Endodermal cell (in vitro differentiated cells): ENCODE results near the gene SDSL. TPM values are rescaled to one million over a fixed set of nuclear protein-coding genes. Genes with fewer than 3 reads are reported as not detected.

Experiments used
- DNase-seq: peaks from one replicate; pipeline ENCODE4 v3.0.0-alpha.2; 2017
- H3K27ac ChIP-seq: 2 replicates; pipeline ENCODE4 v1.5.1; 2013; ENCODE audit warnings: mild to moderate bottlenecking, low read depth, low read length, moderate library complexity
- H3K27me3 ChIP-seq: 2 replicates; pipeline ENCODE4 v1.6.1; 2013; ENCODE audit warnings: mild to moderate bottlenecking, low read length, moderate library complexity; ENCODE audit not compliant: insufficient read depth, control insufficient read depth, poor library complexity, severe bottlenecking
- H3K36me3 ChIP-seq: 2 replicates; pipeline ENCODE4 v1.7.0; 2013; ENCODE audit warnings: mild to moderate bottlenecking, low read length, moderate library complexity; ENCODE audit not compliant: control insufficient read depth, insufficient read depth
- H3K4me1 ChIP-seq: one replicate; pipeline ENCODE4 v1.7.0; 2013; ENCODE audit warnings: low read length; ENCODE audit not compliant: control insufficient read depth, insufficient read depth
- H3K4me3 ChIP-seq: 2 replicates; pipeline ENCODE4 v1.5.1; 2013; ENCODE audit warnings: mild to moderate bottlenecking, low read length, moderate library complexity
- H3K9ac ChIP-seq: 2 replicates; pipeline ENCODE4 v1.6.1; 2013; ENCODE audit warnings: mild to moderate bottlenecking, low read length, moderate library complexity; ENCODE audit not compliant: poor library complexity, severe bottlenecking; ENCODE audit errors: extremely low read depth
- H3K9me3 ChIP-seq: 2 replicates; pipeline ENCODE4 v1.6.1; 2013; ENCODE audit warnings: mild to moderate bottlenecking, low read length, moderate library complexity; ENCODE audit not compliant: control insufficient read depth
- H3K27ac Mint-ChIP-seq: 2 replicates; pipeline ENCODE4 v1.8.0; 2020; ENCODE audit warnings: mixed read lengths
- H3K27me3 Mint-ChIP-seq: 2 replicates; pipeline ENCODE4 v1.8.0; 2021; ENCODE audit warnings: mild to moderate bottlenecking, mixed read lengths; ENCODE audit not compliant: insufficient read depth
- H3K36me3 Mint-ChIP-seq: 2 replicates; pipeline ENCODE4 v1.8.0; 2020; ENCODE audit warnings: low read depth, mixed read lengths
- H3K4me1 Mint-ChIP-seq: 2 replicates; pipeline ENCODE4 v1.8.0; 2020; ENCODE audit warnings: mixed read lengths
- H3K4me3 Mint-ChIP-seq: 2 replicates; pipeline ENCODE4 v1.8.0; 2020; ENCODE audit warnings: mild to moderate bottlenecking, moderate library complexity, mixed read lengths
- H3K9me3 Mint-ChIP-seq: 2 replicates; pipeline ENCODE4 v1.8.0; 2020; ENCODE audit warnings: mild to moderate bottlenecking, mixed read lengths
- WGBS, 2 experiments: methylation state at CpG; one replicate each; pipeline versions ENCODE4 v1.1.5 to v1.1.7; 2013; ENCODE audit warnings: missing lambda C conversion rate in 2 of 2, mixed read lengths in 1 of 2; ENCODE audit not compliant: insufficient coverage in 1 of 2, insufficient read length in 1 of 2; 5-methylcytosine and 5-hydroxymethylcytosine counted together
- total RNA-seq, 2 donors: library from RNA; stranded (reverse); fragmentation: NEBNext Ultra II Directional in 1 of 2; extraction: Animal tissue kit (Norgen Biotek cat#: 25700) in 1 of 2; gene quantifications; 2 replicates in 1 of 2; 3 replicates in 1 of 2; pipeline ENCODE4 v1.2.1, GENCODE V29; 2021
- TF ChIP-seq, protein P1 (sequence below): fragments of 200-600 bp; sonication (generic); conservative IDR thresholded peaks from 2 replicates; pipeline ENCODE4 v1.5.0; 2021; ENCODE audit warnings: antibody characterized with exemption, mild to moderate bottlenecking

Gene SDSL
- total RNA-seq, 2 donors from 2014 or later = 2.4 to 5.7 TPM

DNA sequence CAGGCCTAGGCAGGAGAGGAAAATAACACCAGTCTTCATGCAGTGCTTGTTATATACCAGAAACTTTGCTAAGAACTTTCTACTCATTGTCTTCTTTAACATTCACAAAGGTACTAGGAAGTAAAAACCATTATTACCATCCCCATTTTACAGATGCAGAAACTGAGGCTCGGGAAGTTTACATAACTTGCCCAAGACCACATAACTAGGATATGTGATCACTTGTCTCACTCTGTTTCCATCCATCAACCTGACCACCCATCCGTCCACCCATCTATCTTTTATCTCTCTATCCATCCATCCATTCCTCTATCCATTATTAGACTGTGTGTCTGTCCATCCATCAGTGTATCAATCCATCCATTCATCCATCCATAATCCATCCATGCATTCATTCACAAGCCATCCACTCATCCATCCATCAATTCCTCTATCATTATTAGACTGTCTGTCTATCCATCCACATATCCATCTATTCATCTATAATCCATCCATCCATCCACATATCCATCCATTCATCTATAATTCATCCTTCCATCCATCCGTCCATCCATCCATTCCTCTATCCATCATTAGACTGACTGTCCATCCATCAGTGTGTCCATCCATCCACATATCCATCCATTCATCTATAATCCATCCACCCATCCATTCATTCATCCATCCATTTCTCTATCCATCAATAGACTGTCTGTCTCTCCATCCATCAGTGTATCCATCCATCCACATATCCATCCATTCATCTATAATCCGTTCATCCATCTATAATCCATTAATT lies 16.5 kb downstream of the SDSL start:
- Histone ChIP-seq H3K4me1 (peaks cover 4% of the 10 kb centered on the region), H3K27ac (no peak overlapping the region), H3K36me3 (no peaks in the 10 kb centered on the region), H3K9ac (no peak overlapping the region), H3K4me3 (no peak overlapping the region), H3K9me3 (no peaks in the 10 kb centered on the region), H3K27me3 (peaks cover 57% of the 10 kb centered on the region)
- no peak overlapping the region for H3K27ac Mint-ChIP-seq
- no peaks in the 10 kb centered on the region for H3K9me3 Mint-ChIP-seq
- DNase-seq = no peak
- H3K4me1 Mint-ChIP-seq = peaks cover 20% of the 10 kb centered on the region
- 86 to 88% methylated on average over 4 of the region's 4 CpGs for WGBS, 2 experiments
- TF ChIP-seq, protein P1, sequence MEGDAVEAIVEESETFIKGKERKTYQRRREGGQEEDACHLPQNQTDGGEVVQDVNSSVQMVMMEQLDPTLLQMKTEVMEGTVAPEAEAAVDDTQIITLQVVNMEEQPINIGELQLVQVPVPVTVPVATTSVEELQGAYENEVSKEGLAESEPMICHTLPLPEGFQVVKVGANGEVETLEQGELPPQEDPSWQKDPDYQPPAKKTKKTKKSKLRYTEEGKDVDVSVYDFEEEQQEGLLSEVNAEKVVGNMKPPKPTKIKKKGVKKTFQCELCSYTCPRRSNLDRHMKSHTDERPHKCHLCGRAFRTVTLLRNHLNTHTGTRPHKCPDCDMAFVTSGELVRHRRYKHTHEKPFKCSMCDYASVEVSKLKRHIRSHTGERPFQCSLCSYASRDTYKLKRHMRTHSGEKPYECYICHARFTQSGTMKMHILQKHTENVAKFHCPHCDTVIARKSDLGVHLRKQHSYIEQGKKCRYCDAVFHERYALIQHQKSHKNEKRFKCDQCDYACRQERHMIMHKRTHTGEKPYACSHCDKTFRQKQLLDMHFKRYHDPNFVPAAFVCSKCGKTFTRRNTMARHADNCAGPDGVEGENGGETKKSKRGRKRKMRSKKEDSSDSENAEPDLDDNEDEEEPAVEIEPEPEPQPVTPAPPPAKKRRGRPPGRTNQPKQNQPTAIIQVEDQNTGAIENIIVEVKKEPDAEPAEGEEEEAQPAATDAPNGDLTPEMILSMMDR = no peak
- H3K27me3 Mint-ChIP-seq = peaks cover 39% of the 10 kb centered on the region
- no peak overlapping the region for H3K4me3 Mint-ChIP-seq
- no peaks in the 10 kb centered on the region for H3K36me3 Mint-ChIP-seq

DNA sequence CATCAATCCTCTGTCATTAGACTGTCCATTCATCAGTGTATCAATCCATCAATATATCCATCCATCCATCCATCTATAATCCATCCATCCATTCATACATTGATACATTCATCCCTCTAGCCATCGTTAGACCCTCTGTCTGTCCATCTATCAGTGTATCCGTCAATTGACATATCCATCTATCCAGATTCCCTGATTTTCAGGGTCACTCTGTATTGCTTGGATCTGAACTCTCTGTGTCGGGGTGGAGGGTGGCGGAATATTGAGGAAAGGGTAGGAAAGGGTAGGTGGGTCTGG lies 17.1 kb downstream of the SDSL start:
- H3K9me3 Mint-ChIP-seq = no peaks in the 10 kb centered on the region
- no peak overlapping the region for H3K4me3 Mint-ChIP-seq
- Histone ChIP-seq H3K4me1 (peaks cover 4% of the 10 kb centered on the region), H3K9ac (no peak overlapping the region), H3K9me3 (no peaks in the 10 kb centered on the region), H3K27me3 (peaks cover 62% of the 10 kb centered on the region), H3K27ac (no peak overlapping the region), H3K4me3 (no peak overlapping the region), H3K36me3 (no peaks in the 10 kb centered on the region)
- H3K36me3 Mint-ChIP-seq = no peaks in the 10 kb centered on the region
- 43 to 92% methylated on average over 2 to 4 of the region's 4 CpGs for WGBS, 2 experiments
- no peak for DNase-seq
- H3K4me1 Mint-ChIP-seq = peaks cover 20% of the 10 kb centered on the region
- TF ChIP-seq, protein P1 = no peak
- H3K27me3 Mint-ChIP-seq = peaks cover 45% of the 10 kb centered on the region
- H3K27ac Mint-ChIP-seq = no peak overlapping the region

DNA sequence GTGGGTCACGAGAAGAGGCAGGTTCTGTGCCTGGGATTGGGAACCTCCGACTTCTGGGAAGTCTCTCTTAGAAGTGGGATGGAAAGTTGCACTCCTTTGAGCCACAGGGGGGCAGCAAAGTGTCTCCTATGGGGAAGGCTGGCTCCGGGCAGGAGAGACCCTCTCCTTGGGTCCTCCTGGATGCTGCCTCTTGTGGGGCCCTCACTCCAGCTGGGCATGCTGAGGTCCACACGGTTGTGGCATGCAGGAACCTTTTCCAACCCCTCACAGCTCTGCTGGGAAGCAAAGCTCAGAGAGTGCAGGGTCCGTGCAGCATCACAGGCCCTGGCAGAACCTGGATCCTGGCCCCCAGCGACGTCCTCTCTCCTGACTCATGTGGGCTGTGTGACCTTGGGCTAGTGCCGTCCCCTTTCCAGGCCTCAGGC lies 17.4 kb downstream of the SDSL start:
- Histone ChIP-seq H3K9ac (no peak overlapping the region), H3K4me1 (peaks cover 4% of the 10 kb centered on the region), H3K4me3 (no peak overlapping the region), H3K9me3 (no peaks in the 10 kb centered on the region), H3K36me3 (no peaks in the 10 kb centered on the region), H3K27me3 (peaks cover 64% of the 10 kb centered on the region), H3K27ac (no peak overlapping the region)
- Mint-ChIP-seq H3K27me3 (peaks cover 48% of the 10 kb centered on the region), H3K36me3 (no peaks in the 10 kb centered on the region), H3K27ac (no peak overlapping the region), H3K4me3 (no peak overlapping the region), H3K9me3 (no peaks in the 10 kb centered on the region), H3K4me1 (peaks cover 20% of the 10 kb centered on the region)
- peak; percentile 96 for DNase-seq
- WGBS, 2 experiments = 44 to 50% methylated on average over 5 to 8 of the region's 8 CpGs
- TF ChIP-seq, protein P1 = peak; percentile 91
